Measurements from ENCODE around the gene SEC14L1. TPM values are rescaled to one million over a fixed set of nuclear protein-coding genes. Genes with fewer than 3 reads are reported as not detected.
A peak's percentile ranks its signal among the peaks of the same experiment; 100 is the strongest.

Gene SEC14L1
- total RNA-seq, 1 experiment from 2014 or later: 58.6 TPM

GRCh38 chr17:77266213-77266612, 125.4 kb downstream of the SEC14L1 start:
- Histone ChIP-seq H2BK15ac (ENCODE audit: low read depth, low read length) (no peak overlapping the region), H3K4ac (ENCODE audit: low read depth, low read length) (no peak overlapping the region), H3K18ac (ENCODE audit: insufficient read length, low read depth, low read length) (no peak overlapping the region), H3K4me1 (ENCODE audit: insufficient read depth, low read length) (no peaks in the 10 kb centered on the region; the same call in 1 of the 2 replicates), H3K27me3 (ENCODE audit: insufficient read depth, low read length) (no peaks in the 10 kb centered on the region), H2BK5ac (ENCODE audit: insufficient read length, low read length) (no peak overlapping the region), H3K14ac (ENCODE audit: insufficient read depth, low read length) (no peak overlapping the region), H2BK12ac (ENCODE audit: insufficient read length, low read depth, low read length) (no peak overlapping the region), H2AFZ (ENCODE audit: low read length) (no peak overlapping the region), H4K8ac (replicated peaks; ENCODE audit: insufficient read length, low read depth, low read length) (no peak overlapping the region), H3K9me3 (ENCODE audit: control insufficient read depth, low read depth, low read length) (no peaks in the 10 kb centered on the region), H3K79me2 (ENCODE audit: insufficient read depth, low read length) (no peaks in the 10 kb centered on the region), H3K9ac (ENCODE audit: extremely low read depth, insufficient read length, low read length) (no peak overlapping the region), H2BK120ac (ENCODE audit: low read depth, low read length, poor library complexity, severe bottlenecking) (no peak overlapping the region), H3K4me2 (ENCODE audit: insufficient read depth, insufficient read length, low read length) (no peak overlapping the region), H3K23me2 (ENCODE audit: insufficient read length, low read depth, low read length, poor library complexity, severe bottlenecking) (no peaks in the 10 kb centered on the region), H3K27ac (ENCODE audit: insufficient read length, low read depth, low read length) (no peak overlapping the region), H4K5ac (ENCODE audit: insufficient read length, low read depth, low read length) (no peak overlapping the region), H2AK5ac (ENCODE audit: insufficient read length, low read length) (no peak overlapping the region), H3K56ac (ENCODE audit: insufficient read length, low read depth, low read length) (no peak overlapping the region), H4K91ac (ENCODE audit: insufficient read length, low read depth, low read length) (no peak overlapping the region), H3T11ph (ENCODE audit: low read length) (no peak overlapping the region), H4K20me1 (ENCODE audit: control insufficient read depth, insufficient read depth, insufficient read length) (peaks cover 3% of the 10 kb centered on the region), H2BK20ac (ENCODE audit: low read depth, low read length, poor library complexity, severe bottlenecking) (no peak overlapping the region), H3K23ac (ENCODE audit: insufficient read length, low read depth, low read length) (no peak overlapping the region), H3K79me1 (ENCODE audit: insufficient read depth, low read depth, low read length, poor library complexity, severe bottlenecking) (no peaks in the 10 kb centered on the region)
- Mint-ChIP-seq H3K9me3 (no peaks in the 10 kb centered on the region; a peak in 1 of 5 replicates), H3K4me3 (no peak overlapping the region), H3K27ac (no peak overlapping the region), H3K27me3 (ENCODE audit: low read depth) (peaks cover 2% of the 10 kb centered on the region; the same call in 1 of the 2 replicates), H3K4me1 (peaks cover 8 to 24% of the 10 kb centered on the region in 2 experiments), H3K36me3 (ENCODE audit: insufficient read depth in 1 of 3, low read depth in 3 of 3) (no peaks in the 10 kb centered on the region)
- no peak for TF ChIP-seq CTCF (conservative IDR thresholded peaks at IDR 0.05)
- peak; percentile 41 for DNase-seq
- WGBS (ENCODE audit: extremely low coverage, insufficient read length, low lambda C conversion rate): no CpG with 5 or more reads among the region's 4 CpGs
